Articular chondrocyte of knee joint (primary cell): ENCODE data around the gene ANG. TPM values are rescaled to one million over a fixed set of nuclear protein-coding genes. Genes with fewer than 3 reads are reported as not detected.

Source experiments
- small RNA-seq: library from RNA; depleted of rRNA; stranded (forward); fragments of <200 nt; gene quantifications from one replicate; pipeline ENCODE3, GENCODE V24; 2012
- total RNA-seq: library from RNA; depleted of rRNA; stranded (reverse); fragments of >200 nt; gene quantifications from 2 replicates; pipeline ENCODE4 v1.2.3, GENCODE V29; 2012

The ANG gene
- 16.1 and 16.8 TPM in 2 replicates for total RNA-seq

DNA sequence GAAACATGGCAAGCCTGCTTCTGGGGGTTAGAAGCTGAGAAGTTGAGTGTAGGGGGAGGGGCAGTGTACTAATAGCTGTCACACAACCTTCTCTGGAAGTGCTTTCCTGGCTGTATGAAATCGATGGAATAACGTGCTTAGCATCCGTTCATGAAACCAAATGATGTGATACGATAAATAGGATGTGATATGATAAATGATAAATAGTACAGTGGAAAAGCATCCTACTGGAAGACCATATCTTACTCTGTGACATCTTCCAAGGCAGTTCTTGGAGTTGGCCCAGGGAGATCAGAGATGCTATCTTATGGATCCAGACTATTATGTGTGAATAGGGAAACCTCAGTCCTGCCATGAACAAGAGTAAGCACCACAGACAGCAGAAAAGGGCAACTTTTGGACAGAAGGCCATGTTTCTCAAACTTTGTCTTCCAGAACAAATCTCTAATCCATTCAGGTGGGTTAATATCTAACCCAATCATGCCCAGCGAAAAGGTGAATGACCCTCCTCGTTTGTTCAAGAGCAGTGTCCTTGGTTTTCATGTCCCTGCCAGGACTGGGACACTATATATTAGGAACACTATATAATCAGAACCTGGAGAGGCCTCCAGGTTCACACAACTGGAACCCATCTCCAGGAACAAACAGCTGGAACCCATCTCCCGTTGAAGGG, at the start of gene ANG:
ANG (plus strand) TSS at position 598 of the 673 bp plus-strand sequence. CDS start 4,801 bp downstream, outside the sequence.

DNA sequence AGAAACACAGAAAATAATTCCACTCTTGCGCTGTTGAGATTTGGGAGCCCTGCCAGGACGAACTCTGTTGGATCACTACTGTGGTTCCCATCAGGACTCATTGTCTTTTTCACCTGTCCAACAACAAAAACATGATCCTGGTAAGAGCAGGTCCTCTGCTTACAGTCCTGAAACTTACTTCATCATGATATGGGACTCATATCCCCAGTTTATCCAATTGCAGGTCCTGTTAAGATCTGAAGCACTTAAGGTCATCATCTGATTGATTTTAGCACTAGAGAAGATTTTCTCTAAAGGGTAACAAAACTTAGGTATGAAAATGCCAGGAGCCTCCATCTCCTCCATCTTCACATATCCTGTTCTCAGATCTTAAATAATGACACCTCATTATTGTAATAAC, 47.0 kb upstream of the ANG start, which contains the start of gene OR6S1:
OR6S1 (minus strand) TSS at position 101 of the 400 bp plus-strand sequence; CDS start at position 101, 0 bp downstream.

DNA sequence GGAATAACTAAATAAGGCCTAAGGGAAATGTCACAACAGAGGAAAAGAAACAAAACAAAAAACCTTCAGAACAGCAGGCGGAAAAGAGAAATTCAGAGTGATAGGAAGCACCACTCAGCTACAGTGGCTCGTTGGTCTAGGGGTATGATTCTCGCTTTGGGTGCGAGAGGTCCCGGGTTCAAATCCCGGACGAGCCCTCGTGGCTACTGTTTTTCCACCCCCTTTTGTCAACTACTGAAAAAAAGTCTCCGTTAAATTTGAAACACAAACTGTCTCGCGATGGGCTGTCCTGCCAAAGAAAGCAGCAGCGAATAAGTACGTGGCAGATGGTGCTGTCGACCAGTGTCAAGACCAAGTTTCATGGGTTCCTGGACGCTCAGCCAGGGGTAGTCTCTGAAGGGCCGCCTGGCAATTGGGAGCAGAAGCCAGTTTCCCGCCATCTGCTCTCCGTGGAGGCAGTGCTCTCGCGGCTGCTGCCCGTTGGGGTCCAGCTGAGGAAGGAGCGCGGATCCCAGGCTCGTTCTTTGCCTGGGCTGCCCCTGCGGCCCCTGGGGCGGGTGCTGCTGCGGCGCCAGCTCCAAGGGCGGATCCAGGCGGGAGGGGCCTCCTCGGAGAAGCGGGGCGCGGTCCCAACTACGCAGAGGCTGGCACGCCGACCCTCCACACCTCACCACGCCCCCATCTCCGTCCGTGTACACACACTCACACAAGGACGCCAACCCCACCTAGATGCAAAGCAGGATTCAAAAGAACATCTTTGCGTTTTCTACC, 4.5 kb upstream of the ANG start, which contains the start of gene RNASE4:
RNASE4 (plus strand) TSS at position 670 of the 771 bp plus-strand sequence. CDS start 14,812 bp downstream, outside the sequence.

Small RNA genes within 50 kb of the gene (small RNA-seq; reads per million reads assigned to genes)
- gene RF00019 = not detected

Other genes with a start within 250 kb of the ANG start
- 39.3 and 45.1 TPM in 2 replicates for gene OSGEP, start 234.0 kb upstream of the ANG start, total RNA-seq
- 58.0 and 73.2 TPM in 2 replicates for gene APEX1, start 233.5 kb upstream of the ANG start, total RNA-seq
- 19.9 and 21.6 TPM in 2 replicates for gene PIP4P1, start 227.3 kb upstream of the ANG start, total RNA-seq
- 30.3 and 38.5 TPM in 2 replicates for gene PNP, start 219.4 kb upstream of the ANG start, total RNA-seq
- gene RNASE10, start 183.2 kb upstream of the ANG start, total RNA-seq = not detected in 2 replicates
- gene RNASE9, start 127.7 kb upstream of the ANG start, total RNA-seq = not detected in 2 replicates
- gene RNASE11, start 100.8 kb upstream of the ANG start, total RNA-seq = not detected in 2 replicates
- not detected in 2 replicates for gene RNASE12, start 97.4 kb upstream of the ANG start, total RNA-seq
- gene OR6S1, start 47.1 kb upstream of the ANG start, total RNA-seq = not detected in 2 replicates
- 49.4 and 54.9 TPM in 2 replicates for gene RNASE4, start 4.2 kb upstream of the ANG start, total RNA-seq
- gene EDDM3A, start 57.1 kb downstream of the ANG start, total RNA-seq = not detected in 2 replicates
- not detected in 2 replicates for gene EDDM3B, start 79.6 kb downstream of the ANG start, total RNA-seq
- gene RNASE6, start 92.5 kb downstream of the ANG start, total RNA-seq = not detected in 2 replicates
- gene RNASE1, start 114.1 kb downstream of the ANG start, total RNA-seq = 1.1 TPM in 1 of 2 replicates, not detected in the other
- gene RNASE3, start 202.6 kb downstream of the ANG start, total RNA-seq = not detected in 2 replicates